SK-N-DZ (cell line): ENCODE measurements around the gene XDH.

Experiments
- DNase-seq: peaks from one replicate; pipeline ENCODE4 v3.0.0-alpha.2; 2015; ENCODE audit warnings: low spot score

XDH gene

DNA sequence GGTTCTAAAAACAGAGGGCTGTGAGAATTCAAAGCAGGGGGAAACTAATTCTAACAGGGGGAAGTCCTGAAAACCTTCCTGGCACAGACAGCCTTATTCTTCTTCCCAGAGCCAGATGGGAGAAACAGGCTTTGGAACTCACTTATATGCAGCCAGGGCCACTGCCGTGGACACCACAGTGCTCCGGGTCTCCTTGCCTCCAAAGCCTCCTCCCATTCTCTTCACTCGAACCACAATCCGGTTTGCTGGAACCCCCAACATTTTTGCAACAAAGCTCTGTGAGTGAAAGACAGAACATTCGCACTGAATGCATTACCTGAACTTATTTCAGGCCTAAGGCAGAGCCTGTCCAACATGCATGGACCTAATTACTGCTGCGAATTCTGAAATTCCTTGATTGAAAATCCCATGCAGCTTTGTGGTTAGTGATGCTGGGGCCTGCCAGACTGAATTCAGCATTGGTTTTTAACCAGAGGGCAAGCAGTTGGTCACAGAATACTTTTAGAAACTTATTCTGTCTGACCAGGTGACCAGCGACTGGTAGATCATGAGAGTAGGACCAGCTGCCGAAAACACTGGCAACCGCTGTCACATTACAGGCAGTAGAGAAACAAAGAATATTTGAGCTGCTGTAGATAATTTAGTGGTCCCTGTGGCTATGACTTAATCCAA is 48.6 kb downstream of the XDH start:
- DNase-seq: no peak

- DNase-seq: no peak
These were observed 49.2 kb downstream of the XDH start for GRCh38 chr2:31365348-31365747.

- no peak for DNase-seq
These were observed 50.4 kb downstream of the XDH start for GRCh38 chr2:31363956-31364750.

- no peak for DNase-seq
These were observed 52.0 kb downstream of the XDH start for GRCh38 chr2:31362581-31362980.

DNA sequence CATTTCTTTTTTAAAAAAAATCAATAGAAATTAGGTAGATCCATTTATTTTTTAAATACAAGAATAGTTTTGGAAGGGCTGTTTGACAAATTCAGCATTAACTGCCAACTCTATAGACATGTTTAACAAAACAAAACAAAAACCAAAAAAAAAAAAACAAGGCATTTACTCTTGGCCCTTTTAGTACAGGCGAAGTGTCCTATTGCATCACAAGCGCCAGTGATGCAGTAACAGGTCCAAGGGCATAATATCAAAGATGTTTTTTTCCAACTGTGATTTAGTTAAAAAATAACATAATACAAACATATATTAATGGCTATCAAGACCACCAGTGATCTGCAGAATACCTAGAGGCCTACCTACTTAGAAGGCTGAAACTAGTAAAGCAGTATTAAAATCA is 55.3 kb downstream of the XDH start:
- DNase-seq: no peak

- no peak for DNase-seq
These were observed 59.7 kb downstream of the XDH start for GRCh38 chr2:31354837-31355236.

GRCh38 chr2:31353179-31353578 is 61.4 kb downstream of the XDH start:
- DNase-seq: no peak

DNA sequence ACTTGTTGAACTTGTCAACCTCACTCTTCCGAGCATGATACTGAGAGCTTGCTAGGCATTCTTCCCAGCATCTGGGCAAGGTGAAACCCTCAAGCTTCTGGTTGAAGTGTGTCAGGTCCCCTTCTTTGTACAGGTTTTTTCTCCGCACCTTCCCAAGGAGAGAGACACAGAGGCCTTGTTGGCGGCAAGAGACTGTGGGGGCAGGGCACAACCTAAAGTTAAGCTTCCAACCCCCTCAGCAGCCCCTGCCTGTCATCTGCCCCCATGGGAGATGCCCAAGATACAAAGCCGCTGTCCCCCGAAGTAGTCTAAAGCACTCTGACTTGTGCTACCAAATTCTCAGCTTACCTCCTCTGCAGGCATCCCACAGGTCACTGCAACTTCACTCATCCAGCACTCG is 64.9 kb downstream of the XDH start:
- no peak for DNase-seq

DNA sequence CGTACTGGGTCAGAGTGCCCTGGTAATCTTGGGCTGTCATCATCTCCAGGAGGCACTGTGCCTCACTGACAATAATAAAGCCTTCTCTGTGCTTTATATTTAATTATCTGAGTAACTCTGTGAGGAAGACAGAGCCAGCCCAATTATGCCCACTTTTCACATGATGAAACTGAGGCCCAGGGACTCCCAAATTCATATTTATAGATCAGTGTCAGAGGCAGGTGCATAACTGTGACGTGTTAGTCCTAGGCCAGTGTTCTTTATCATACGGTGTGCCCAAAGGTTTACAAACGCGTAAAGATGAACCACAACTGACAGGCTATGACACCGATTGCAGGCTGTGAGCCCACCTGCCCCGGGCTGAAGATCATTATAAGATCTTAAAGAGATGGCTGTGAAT is 65.4 kb downstream of the XDH start:
- no peak for DNase-seq

- no peak for DNase-seq
These were observed 65.9 kb downstream of the XDH start for GRCh38 chr2:31348618-31349017.

DNA sequence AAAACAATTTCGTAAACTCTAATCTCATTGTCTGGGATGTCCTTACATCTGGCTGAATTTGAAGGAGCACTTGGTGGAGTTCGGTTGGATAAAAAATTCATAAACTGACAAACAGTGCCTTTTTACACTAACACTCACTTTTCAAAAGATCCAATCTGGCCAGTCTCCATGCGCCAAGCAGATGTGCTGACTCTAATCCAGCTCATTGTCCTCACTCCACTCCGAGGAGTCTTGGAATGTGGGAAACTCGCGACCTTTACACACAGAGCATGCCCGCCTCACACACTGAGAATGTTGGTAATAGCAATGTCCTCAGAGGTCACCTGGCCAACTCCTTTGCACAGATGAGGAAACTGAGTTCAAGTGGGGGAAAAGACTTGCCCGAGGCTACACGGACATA is 66.8 kb downstream of the XDH start:
- no peak for DNase-seq

- DNase-seq: no peak
These were observed 67.2 kb downstream of the XDH start for GRCh38 chr2:31347319-31347718.

- no peak for DNase-seq
These were observed 70.1 kb downstream of the XDH start for GRCh38 chr2:31344447-31344846.

GRCh38 chr2:31341351-31341750 is 73.2 kb downstream of the XDH start:
- DNase-seq: no peak

DNA sequence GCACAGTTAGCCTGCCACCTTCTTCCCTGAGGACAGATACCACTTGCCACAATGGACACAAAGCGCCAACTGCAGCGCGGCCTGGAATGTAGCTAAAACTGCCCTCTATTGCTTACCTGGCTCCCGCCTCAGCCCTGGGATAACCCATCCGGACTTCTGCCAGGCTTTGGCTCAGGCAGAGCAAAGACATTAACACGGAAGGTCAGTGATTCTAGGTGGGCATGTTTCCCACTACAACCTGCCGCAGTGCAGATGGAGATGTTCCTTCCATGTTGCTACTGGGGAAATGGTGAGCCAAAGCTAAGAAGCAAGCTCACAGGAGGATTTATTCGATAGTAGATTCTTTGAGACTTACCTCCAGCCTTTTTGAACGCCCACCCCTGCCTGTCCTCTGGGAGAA is 74.8 kb downstream of the XDH start:
- no peak for DNase-seq

DNA sequence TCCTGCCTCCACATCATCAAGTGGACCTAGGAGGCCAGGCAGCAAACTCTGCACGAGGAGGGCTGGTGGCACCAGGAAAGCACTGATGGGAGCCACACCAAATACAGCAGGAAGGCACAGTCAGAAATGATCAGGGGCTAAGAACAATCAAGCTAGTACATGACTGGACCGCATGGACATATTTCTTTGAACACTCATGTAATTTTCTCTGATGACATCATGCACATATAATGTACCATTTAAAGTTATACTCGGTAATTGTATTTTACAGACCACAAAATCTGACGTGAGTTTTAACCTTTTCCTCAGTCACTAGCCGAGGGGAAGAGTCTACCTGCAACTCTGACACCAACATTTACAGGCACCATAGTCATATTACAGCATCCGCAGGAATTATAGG is 76.7 kb downstream of the XDH start:
- DNase-seq: no peak

GRCh38 chr2:31337197-31337596 is 77.3 kb downstream of the XDH start:
- DNase-seq: no peak

GRCh38 chr2:31335921-31336585 is 78.5 kb downstream of the XDH start:
- DNase-seq: no peak

GRCh38 chr2:31334311-31335026 is 80.1 kb downstream of the XDH start:
- no peak for DNase-seq

DNA sequence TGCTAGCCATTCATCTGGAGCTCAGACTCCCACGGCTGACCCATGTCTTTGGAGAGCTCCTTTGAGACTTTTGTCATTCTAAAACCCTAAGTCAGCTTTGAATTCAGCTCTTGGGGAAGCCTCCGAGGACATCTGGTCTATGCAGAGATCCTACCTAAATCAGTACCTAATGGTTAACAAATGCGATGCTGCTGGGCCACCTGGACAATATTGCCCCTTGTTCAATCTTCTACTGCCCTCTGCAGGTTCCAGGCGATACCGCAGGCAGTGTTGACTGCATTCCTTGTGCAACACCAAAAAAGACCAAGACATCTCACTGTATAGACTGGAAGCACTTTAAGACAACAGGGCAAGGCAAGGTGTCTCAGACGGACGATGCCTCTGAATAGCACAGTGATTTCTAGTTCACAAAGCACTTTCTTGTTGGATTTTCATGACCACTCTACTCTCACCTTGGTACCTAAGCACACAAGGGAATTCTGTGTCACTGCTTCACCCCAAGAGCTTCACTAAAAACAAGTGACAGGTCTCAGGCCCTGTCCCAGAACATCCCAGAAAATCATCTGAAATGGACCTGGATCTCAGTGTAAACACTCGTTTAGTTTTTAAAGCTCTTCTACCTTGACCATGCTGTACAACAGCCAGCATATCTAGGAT is 80.9 kb downstream of the XDH start:
- DNase-seq: peak; percentile 72

DNA sequence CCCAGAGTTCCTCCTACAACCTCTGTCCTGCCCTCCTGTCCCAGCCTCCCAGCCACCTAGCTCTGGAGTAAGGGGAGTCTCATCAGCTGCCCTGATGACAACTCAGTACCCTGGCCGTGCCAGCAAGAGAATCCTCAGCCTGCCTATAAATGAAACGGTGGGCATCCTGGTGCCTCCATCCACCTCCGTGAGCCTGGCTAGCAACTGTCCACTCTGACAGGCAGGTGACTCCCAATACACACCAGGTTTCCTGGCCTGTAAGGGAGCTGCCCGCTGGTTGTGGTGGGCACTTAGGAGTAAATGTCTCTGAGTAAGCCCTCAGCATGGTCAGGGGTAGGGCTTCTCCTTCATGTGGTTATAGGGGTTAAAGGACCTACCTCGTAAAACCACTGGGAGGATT is 81.5 kb downstream of the XDH start:
- no peak for DNase-seq

DNA sequence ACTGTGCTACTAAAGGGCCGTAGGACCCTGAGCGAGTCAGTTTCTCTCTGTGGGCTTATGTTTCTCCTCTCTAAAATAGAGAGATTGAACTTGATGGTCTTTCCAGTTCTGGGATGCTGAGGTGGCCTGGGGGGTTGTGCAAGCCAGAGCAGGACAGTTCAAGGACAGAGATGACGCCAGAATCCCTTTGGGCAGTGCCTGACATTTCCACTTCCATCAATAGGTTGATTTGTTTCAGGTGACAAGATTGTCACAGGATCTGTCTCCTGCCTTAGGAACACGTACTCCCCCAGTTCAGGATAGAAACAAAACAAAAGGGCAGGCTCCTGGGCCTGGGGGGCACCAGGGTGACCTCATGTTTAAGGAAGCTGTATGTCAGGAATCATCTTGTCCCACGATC is 82.0 kb downstream of the XDH start:
- no peak for DNase-seq
